Measurements from ENCODE around the gene RNU11. TPM values are rescaled to one million over a fixed set of nuclear protein-coding genes. Genes with fewer than 3 reads are reported as not detected.
A peak's percentile ranks its signal among the peaks of the same experiment; 100 is the strongest.
"Not testable (repeated sequence)": the region's sequence is repeated elsewhere in the genome, so short reads cannot be mapped to it uniquely, and the experiment has no call there.

Gene RNU11
- total RNA-seq, 2 experiments from 2014 or later = not detected

- H3K36me3 Mint-ChIP-seq (ENCODE audit: low read depth) = peaks cover 1% of the 10 kb centered on the region
- peaks cover 11% of the 10 kb centered on the region for H3K4me1 Mint-ChIP-seq (ENCODE audit: low read depth)
- DNase-seq = peak; percentile 87
- H3K27ac Mint-ChIP-seq = peak within 1 kb of the TSS; percentile 96
- H3K4me3 Mint-ChIP-seq = peak within 1 kb of the TSS; percentile 86
- H3K9me3 Mint-ChIP-seq = no peaks in the 10 kb centered on the region
- intact Hi-C loops (cut with micrococcal nuclease) = loop anchor here (1.0 to 5.0 kb wide), 5 partner anchors 20 to 421 kb away; partner anchors contain the start of genes RNU11, TAF12 and YTHDF2
- H3K27me3 Mint-ChIP-seq (ENCODE audit: low read depth) = no peaks in the 10 kb centered on the region
- CTCF ChIA-PET = interaction anchor here (0.9 to 1.7 kb wide), 4 partner anchors 25 to 374 kb away, joined by 4 to 6 read pairs (median 4); partner anchors contain the start of genes TAF12 and YTHDF2
These were observed 20.0 kb downstream of the RNU11 start, which contains the start of gene GMEB1 for GRCh38 chr1:28668191-28668955. Gene GMEB1 (plus strand): TSS chr1:28668784. CDS start chr1:28683613, 14,829 bp downstream.

GRCh38 chr1:28668956-28669723, 20.7 kb downstream of the RNU11 start:
- H3K9me3 Mint-ChIP-seq = no peaks in the 10 kb centered on the region
- CTCF ChIA-PET = interaction anchor here (0.5 to 1.7 kb wide), 4 partner anchors 17 to 208 kb away, joined by 4 to 6 read pairs (median 4); partner anchors contain the start of genes TAF12 and YTHDF2
- no peaks in the 10 kb centered on the region for H3K27me3 Mint-ChIP-seq (ENCODE audit: low read depth)
- peak; percentile 42 for DNase-seq
- intact Hi-C loops (cut with micrococcal nuclease) = loop anchor here (1.0 to 5.0 kb wide), 7 partner anchors 21 to 422 kb away; partner anchors contain the start of genes RNU11, TAF12 and YTHDF2
- peaks cover 9% of the 10 kb centered on the region for H3K4me1 Mint-ChIP-seq (ENCODE audit: low read depth)
- peaks cover 1% of the 10 kb centered on the region for H3K36me3 Mint-ChIP-seq (ENCODE audit: low read depth)
- peak overlapping the region; percentile 86 for H3K4me3 Mint-ChIP-seq
- H3K27ac Mint-ChIP-seq = peak overlapping the region; percentile 91

DNA sequence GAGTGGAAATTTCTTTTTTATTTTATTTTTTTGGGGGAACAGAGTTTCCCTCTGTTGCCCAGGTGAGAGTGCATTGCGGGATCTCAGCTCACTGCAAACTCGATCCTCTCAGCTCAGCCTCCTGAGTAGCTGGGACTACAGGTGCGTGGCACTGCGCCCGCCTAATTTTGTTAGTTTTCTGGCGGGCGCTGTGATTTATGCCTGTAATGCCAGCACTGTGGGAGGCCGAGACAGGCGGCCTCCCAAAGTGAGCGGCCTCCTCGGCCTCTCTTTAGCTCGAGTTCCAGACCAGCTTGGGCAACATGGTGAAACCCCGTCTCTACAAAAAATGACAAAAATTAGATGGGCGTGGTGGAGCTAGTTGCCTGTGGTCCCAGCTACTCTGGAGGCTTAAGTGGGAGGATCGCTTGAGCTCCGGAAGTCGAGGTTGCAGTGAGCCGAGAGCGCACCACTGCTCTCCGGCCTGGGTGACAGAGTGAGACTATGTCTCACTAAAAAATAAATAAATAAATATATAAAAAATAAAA, 22.9 kb downstream of the RNU11 start:
- no peak for DNase-seq
- CTCF ChIA-PET = interaction anchor here (0.5 to 1.2 kb wide), 2 partner anchors 30 to 228 kb away, joined by 3 read pairs; no protein-coding TSS in a partner anchor
- H3K9me3 Mint-ChIP-seq = no peaks in the 10 kb centered on the region
- H3K4me3 Mint-ChIP-seq = no peak overlapping the region
- H3K27ac Mint-ChIP-seq = no peak overlapping the region
- intact Hi-C loops (cut with micrococcal nuclease) = no loop called here
- H3K27me3 Mint-ChIP-seq (ENCODE audit: low read depth) = no peaks in the 10 kb centered on the region
- peaks cover 1% of the 10 kb centered on the region for H3K36me3 Mint-ChIP-seq (ENCODE audit: low read depth)
- peaks cover 10% of the 10 kb centered on the region for H3K4me1 Mint-ChIP-seq (ENCODE audit: low read depth)

- H3K27ac Mint-ChIP-seq; intact Hi-C loops (cut with micrococcal nuclease); DNase-seq; CTCF ChIA-PET; H3K27me3 Mint-ChIP-seq (ENCODE audit: low read depth); H3K36me3 Mint-ChIP-seq (ENCODE audit: low read depth); H3K9me3 Mint-ChIP-seq; H3K4me3 Mint-ChIP-seq: not testable (repeated sequence)
- peaks cover 10% of the 10 kb centered on the region for H3K4me1 Mint-ChIP-seq (ENCODE audit: low read depth)
These were observed 24.6 kb downstream of the RNU11 start for GRCh38 chr1:28672971-28673370.

- Mint-ChIP-seq H3K27me3 (ENCODE audit: low read depth) (no peaks in the 10 kb centered on the region), H3K9me3 (no peaks in the 10 kb centered on the region), H3K27ac (no peak overlapping the region), H3K4me3 (no peak overlapping the region), H3K4me1 (ENCODE audit: low read depth) (peaks cover 5% of the 10 kb centered on the region), H3K36me3 (ENCODE audit: low read depth) (peaks cover 2% of the 10 kb centered on the region)
- CTCF ChIA-PET = no interaction called here
- intact Hi-C loops (cut with micrococcal nuclease) = no loop called here
- DNase-seq = no peak
These were observed 27.5 kb downstream of the RNU11 start for GRCh38 chr1:28675924-28676257.

DNA sequence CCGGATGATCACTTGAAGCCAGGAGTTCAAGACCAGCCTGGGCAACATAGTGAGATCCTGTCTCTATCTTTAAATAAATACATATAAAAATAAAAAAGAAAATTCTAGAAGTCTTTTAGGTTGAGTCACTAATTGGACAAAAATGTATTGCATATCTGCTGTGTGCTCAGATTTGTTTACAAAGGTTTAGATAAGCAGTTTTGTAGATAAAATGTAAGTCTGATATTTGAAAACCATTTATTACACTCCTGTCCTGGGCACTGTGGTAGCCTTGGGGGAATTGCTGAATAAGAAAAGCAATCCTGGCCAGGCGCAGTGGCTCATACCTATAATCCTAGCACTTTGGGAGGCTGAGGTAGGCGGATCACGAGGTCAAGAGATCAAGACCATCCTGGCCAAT, 31.8 kb downstream of the RNU11 start:
- Mint-ChIP-seq H3K36me3 (ENCODE audit: low read depth) (peaks cover 14% of the 10 kb centered on the region), H3K4me3 (no peak overlapping the region), H3K9me3 (no peaks in the 10 kb centered on the region), H3K27ac (no peak overlapping the region), H3K4me1 (ENCODE audit: low read depth) (peaks cover 4% of the 10 kb centered on the region), H3K27me3 (ENCODE audit: low read depth) (no peaks in the 10 kb centered on the region)
- CTCF ChIA-PET = no interaction called here
- intact Hi-C loops (cut with micrococcal nuclease) = no loop called here
- no peak for DNase-seq

DNA sequence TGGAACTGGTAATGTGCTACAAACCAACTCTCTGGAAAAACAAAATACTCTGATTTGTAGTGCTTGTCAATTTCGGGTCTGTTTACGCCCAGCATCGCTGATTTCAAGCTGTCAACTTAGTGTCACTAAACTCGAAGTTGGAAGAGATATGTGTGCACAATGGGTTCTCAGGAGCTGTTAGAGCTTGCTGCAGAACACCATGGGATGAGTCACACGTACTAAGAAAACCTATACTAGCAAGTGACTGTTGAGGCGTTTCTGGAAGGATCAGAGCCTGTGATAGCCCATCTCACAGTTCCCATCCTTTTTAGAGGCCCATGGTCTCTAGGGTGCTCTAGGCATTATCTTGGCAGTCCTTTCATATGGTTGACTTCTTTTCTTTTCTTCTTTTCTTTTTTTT, 34.4 kb downstream of the RNU11 start:
- peaks cover 23% of the 10 kb centered on the region for H3K36me3 Mint-ChIP-seq (ENCODE audit: low read depth)
- intact Hi-C loops (cut with micrococcal nuclease) = no loop called here
- CTCF ChIA-PET = interaction anchor here (0.5 to 0.7 kb wide), 2 partner anchors 44 to 486 kb away, joined by 3 to 4 read pairs; no protein-coding TSS in a partner anchor
- no peaks in the 10 kb centered on the region for H3K9me3 Mint-ChIP-seq
- DNase-seq = no peak
- H3K27ac Mint-ChIP-seq = no peak overlapping the region
- no peaks in the 10 kb centered on the region for H3K27me3 Mint-ChIP-seq (ENCODE audit: low read depth)
- no peaks in the 10 kb centered on the region for H3K4me1 Mint-ChIP-seq (ENCODE audit: low read depth)
- no peak overlapping the region for H3K4me3 Mint-ChIP-seq

DNA sequence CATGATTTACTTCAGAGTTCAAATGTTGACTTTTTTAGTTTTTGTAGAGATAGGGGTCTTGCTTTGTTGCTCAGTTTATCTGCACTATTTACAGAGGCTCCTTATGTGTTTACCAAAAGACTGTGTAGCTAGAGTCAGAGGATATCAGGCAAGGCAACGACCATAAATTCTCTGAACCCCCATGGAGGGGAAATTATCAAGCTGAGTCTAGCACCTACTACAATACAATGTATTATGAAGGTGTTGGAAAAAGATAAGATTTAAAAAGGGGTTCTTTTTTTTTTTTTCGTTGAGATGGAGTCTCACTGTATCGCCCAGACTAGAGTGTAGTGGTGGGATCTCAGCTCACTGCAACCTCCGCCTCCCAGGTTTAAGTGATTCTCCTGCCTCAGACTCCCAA, 36.5 kb downstream of the RNU11 start:
- Mint-ChIP-seq H3K4me3 (no peak overlapping the region), H3K36me3 (ENCODE audit: low read depth) (peaks cover 24% of the 10 kb centered on the region), H3K9me3 (no peaks in the 10 kb centered on the region), H3K4me1 (ENCODE audit: low read depth) (no peaks in the 10 kb centered on the region), H3K27me3 (ENCODE audit: low read depth) (no peaks in the 10 kb centered on the region), H3K27ac (no peak overlapping the region)
- CTCF ChIA-PET = interaction anchor here (0.6 to 0.7 kb wide), 2 partner anchors 32 to 55 kb away, joined by 3 read pairs; no protein-coding TSS in a partner anchor
- no peak for DNase-seq
- intact Hi-C loops (cut with micrococcal nuclease) = no loop called here

DNA sequence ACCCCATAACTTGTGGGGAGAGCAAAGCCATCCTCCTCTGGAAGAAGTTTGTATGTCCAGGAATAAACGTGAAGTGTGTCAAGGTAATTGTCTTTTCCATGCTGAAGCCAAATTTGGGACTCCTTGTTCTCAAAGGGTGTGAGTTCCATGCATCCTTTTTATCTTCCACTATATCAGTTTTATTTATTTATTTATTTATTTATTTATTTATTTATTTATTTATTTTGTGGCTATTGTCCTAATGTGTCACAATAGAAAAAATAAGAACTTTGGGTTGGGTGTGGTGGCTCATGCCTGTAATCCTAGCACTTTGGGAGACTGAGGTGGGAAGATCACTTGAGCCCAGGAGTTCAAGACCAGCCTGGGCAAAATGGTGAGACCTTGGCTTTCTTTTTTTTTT, 43.2 kb downstream of the RNU11 start:
- intact Hi-C loops (cut with micrococcal nuclease); H3K27me3 Mint-ChIP-seq (ENCODE audit: low read depth); H3K4me3 Mint-ChIP-seq; H3K4me1 Mint-ChIP-seq (ENCODE audit: low read depth); DNase-seq; H3K27ac Mint-ChIP-seq; H3K9me3 Mint-ChIP-seq: not testable (repeated sequence)
- peaks cover 12% of the 10 kb centered on the region for H3K36me3 Mint-ChIP-seq (ENCODE audit: low read depth)
- CTCF ChIA-PET = interaction anchor here (0.6 to 1.1 kb wide), 2 partner anchors 22 to 30 kb away, joined by 3 to 4 read pairs; no protein-coding TSS in a partner anchor

Other genes starting within 250 kb of the RNU11 start
- gene RCC1, start 142.6 kb upstream of the RNU11 start, total RNA-seq = 100 to 1,000 TPM; 106 to 110 TPM
- 10 to 100 TPM; 36.7 to 39.4 TPM for gene TRNAU1AP, start 95.5 kb upstream of the RNU11 start, total RNA-seq
- not detected for gene RAB42, start 56.3 kb upstream of the RNU11 start, total RNA-seq
- gene TAF12, start 5.5 kb upstream of the RNU11 start, total RNA-seq = 10 to 100 TPM; 22.5 to 23.5 TPM
- 10 to 100 TPM; 15.8 to 16.3 TPM for gene GMEB1, start 20.2 kb downstream of the RNU11 start, total RNA-seq
- 10 to 100 TPM; 64.9 to 66.1 TPM for gene YTHDF2, start 88.3 kb downstream of the RNU11 start, total RNA-seq
- not detected for gene OPRD1, start 163.6 kb downstream of the RNU11 start, total RNA-seq

Measured in activated naive CD4-positive, alpha-beta T cell treated with anti-CD3 and anti-CD28 coated beads for 36 hours (primary cell).